Measurements from ENCODE around the gene MTUS2. TPM values are rescaled to one million over a fixed set of nuclear protein-coding genes. Genes with fewer than 3 reads are reported as not detected.

Gene MTUS2
- total and polyA plus RNA-seq, 2 experiments from 2014 or later, result 3.0 to 4.3 TPM

GRCh38 chr13:28865149-28865744 is 45.1 kb downstream of the MTUS2 start:
- Histone ChIP-seq H3K36me3 (replicated peaks; ENCODE audit: insufficient read depth, low read depth) (no peaks in the 10 kb centered on the region), H3K79me2 (no peaks in the 10 kb centered on the region), H3K4me3 (no peak overlapping the region), H3K27ac (no peak overlapping the region), H3K4me1 (ENCODE audit: insufficient read depth) (no peaks in the 10 kb centered on the region), H3K4me2 (no peak overlapping the region), H3K9me3 (ENCODE audit: low read depth) (no peaks in the 10 kb centered on the region), H2AFZ (no peak overlapping the region), H3K27me3 (no peaks in the 10 kb centered on the region), H4K20me1 (ENCODE audit: insufficient read depth, poor library complexity, severe bottlenecking) (no peaks in the 10 kb centered on the region), H3K9me2 (replicated peaks; ENCODE audit: insufficient read depth) (no peaks in the 10 kb centered on the region)
- 82% methylated on average over 5 of the region's 5 CpGs for WGBS (ENCODE audit: low lambda C conversion rate, missing lambda C conversion rate)
- TF ChIP-seq EZH2phosphoT487 (IDR thresholded peaks at IDR 0.05; ENCODE audit: low read depth, severe bottlenecking, unreplicated experiment) (no peak), EZH2 (IDR thresholded peaks at IDR 0.05; ENCODE audit: borderline replicate concordance) (no peak), CTCF (IDR thresholded peaks at IDR 0.05; ENCODE audit: poor library complexity) (no peak)
- DNase-seq (ENCODE audit: low spot score), result no peak

GRCh38 chr13:28865951-28866350 is 45.8 kb downstream of the MTUS2 start:
- TF ChIP-seq EZH2 (IDR thresholded peaks at IDR 0.05; ENCODE audit: borderline replicate concordance) (no peak), CTCF (IDR thresholded peaks at IDR 0.05; ENCODE audit: poor library complexity) (no peak), EZH2phosphoT487 (IDR thresholded peaks at IDR 0.05; ENCODE audit: low read depth, severe bottlenecking, unreplicated experiment) (no peak)
- H2AFZ ChIP-seq, result no peak overlapping the region
- H3K4me1 ChIP-seq (ENCODE audit: insufficient read depth), result no peaks in the 10 kb centered on the region
- DNase-seq (ENCODE audit: low spot score), result no peak
- no peaks in the 10 kb centered on the region for H4K20me1 ChIP-seq (ENCODE audit: insufficient read depth, poor library complexity, severe bottlenecking)
- H3K27me3 ChIP-seq, result no peaks in the 10 kb centered on the region
- H3K4me3 ChIP-seq, result no peak overlapping the region
- WGBS (ENCODE audit: low lambda C conversion rate, missing lambda C conversion rate), result 79% methylated on average over 7 of the region's 7 CpGs
- no peaks in the 10 kb centered on the region for H3K36me3 ChIP-seq (replicated peaks; ENCODE audit: insufficient read depth, low read depth)
- H3K4me2 ChIP-seq, result no peak overlapping the region
- H3K9me2 ChIP-seq (replicated peaks; ENCODE audit: insufficient read depth), result no peaks in the 10 kb centered on the region
- no peaks in the 10 kb centered on the region for H3K79me2 ChIP-seq
- H3K9me3 ChIP-seq (ENCODE audit: low read depth), result no peaks in the 10 kb centered on the region
- H3K27ac ChIP-seq, result no peak overlapping the region

DNA sequence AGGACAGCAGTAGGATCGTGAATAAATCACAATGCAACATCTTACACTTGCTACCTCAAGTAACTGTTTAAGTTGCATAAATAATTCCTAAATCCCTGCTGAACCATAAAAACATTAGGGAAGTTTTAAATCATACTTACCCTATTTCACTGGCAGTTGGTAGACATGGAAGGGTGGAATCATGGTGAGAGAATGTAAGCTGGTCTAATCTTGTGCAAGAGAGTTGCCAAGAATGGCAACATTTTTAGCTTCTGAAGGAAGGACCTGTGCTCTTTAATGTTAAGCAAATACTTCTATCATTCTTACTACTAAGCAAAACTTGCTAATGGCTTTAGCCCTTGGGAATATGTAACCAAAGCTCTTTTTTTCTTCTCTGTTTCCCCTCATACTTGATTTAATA is 46.8 kb downstream of the MTUS2 start:
- Histone ChIP-seq H3K79me2 (no peaks in the 10 kb centered on the region), H3K9me3 (ENCODE audit: low read depth) (no peaks in the 10 kb centered on the region), H3K4me3 (no peak overlapping the region), H3K27me3 (no peaks in the 10 kb centered on the region), H2AFZ (no peak overlapping the region), H3K9me2 (replicated peaks; ENCODE audit: insufficient read depth) (no peaks in the 10 kb centered on the region), H3K27ac (no peak overlapping the region), H3K36me3 (replicated peaks; ENCODE audit: insufficient read depth, low read depth) (no peaks in the 10 kb centered on the region), H3K4me2 (no peak overlapping the region), H3K4me1 (ENCODE audit: insufficient read depth) (no peaks in the 10 kb centered on the region), H4K20me1 (ENCODE audit: insufficient read depth, poor library complexity, severe bottlenecking) (no peaks in the 10 kb centered on the region)
- no peak for TF ChIP-seq EZH2phosphoT487 (IDR thresholded peaks at IDR 0.05; ENCODE audit: low read depth, severe bottlenecking, unreplicated experiment)
- TF ChIP-seq EZH2 (IDR thresholded peaks at IDR 0.05; ENCODE audit: borderline replicate concordance), result no peak
- no peak for TF ChIP-seq CTCF (IDR thresholded peaks at IDR 0.05; ENCODE audit: poor library complexity)
- WGBS (ENCODE audit: low lambda C conversion rate, missing lambda C conversion rate), result 84% methylated on average over 1 of the region's 1 CpG
- DNase-seq (ENCODE audit: low spot score), result no peak

All from hepatocyte (in vitro differentiated cells).